Measurements from ENCODE around the gene INSRR. TPM values are rescaled to one million over a fixed set of nuclear protein-coding genes. Genes with fewer than 3 reads are reported as not detected.

The INSRR gene
- total RNA-seq, 1 donor from 2014 or later: not detected

- Histone ChIP-seq H3K4me1 (peaks cover 33% of the 10 kb centered on the region), H3K36me3 (no peaks in the 10 kb centered on the region), H3K27me3 (ENCODE audit: low read depth) (no peaks in the 10 kb centered on the region), H3K27ac (no peak overlapping the region), H3K4me3 (no peak overlapping the region), H3K9me3 (no peaks in the 10 kb centered on the region)
- intact Hi-C loops (cut with DNase I): no loop called here
- ATAC-seq (no peak), DNase-seq (no peak)
- TF ChIP-seq CTCF (IDR thresholded peaks at IDR 0.05): no peak
Measured at GRCh38 chr1:156811168-156811567, 47.7 kb downstream of the INSRR start.

- intact Hi-C loops (cut with DNase I): no loop called here
- TF ChIP-seq CTCF (IDR thresholded peaks at IDR 0.05): no peak
- Histone ChIP-seq H3K9me3 (no peaks in the 10 kb centered on the region), H3K36me3 (no peaks in the 10 kb centered on the region), H3K4me3 (no peak overlapping the region), H3K27ac (no peak overlapping the region), H3K4me1 (peaks cover 37% of the 10 kb centered on the region), H3K27me3 (ENCODE audit: low read depth) (no peaks in the 10 kb centered on the region)
- DNase-seq: no peak
- ATAC-seq: no peak
Measured at GRCh38 chr1:156809711-156810366, 49.1 kb downstream of the INSRR start.

DNA sequence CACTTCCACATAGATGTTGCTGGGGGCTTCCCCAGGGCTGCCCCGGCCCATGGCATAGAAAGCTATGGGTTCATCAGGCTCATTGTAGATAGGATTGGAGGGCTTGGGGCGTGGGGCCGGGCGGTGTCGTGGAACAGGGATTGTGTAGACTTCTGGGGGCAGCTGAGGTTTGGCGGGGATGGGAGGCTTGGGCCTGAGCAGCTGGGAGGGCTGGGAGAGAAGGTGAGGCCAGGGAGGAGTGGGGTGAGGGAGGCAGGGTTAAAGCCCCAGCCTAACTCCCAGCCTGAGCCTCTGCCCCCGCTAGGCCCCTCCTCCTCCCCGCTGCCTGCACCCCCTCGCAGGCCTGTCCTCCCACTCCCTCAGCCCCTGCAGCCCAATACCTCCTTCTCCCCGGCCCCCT lies 49.6 kb downstream of the INSRR start:
- intact Hi-C loops (cut with DNase I): no loop called here
- DNase-seq: no peak
- no peaks in the 10 kb centered on the region for H3K9me3 ChIP-seq
- no peaks in the 10 kb centered on the region for H3K36me3 ChIP-seq
- H3K4me1 ChIP-seq: peaks cover 37% of the 10 kb centered on the region
- TF ChIP-seq CTCF (IDR thresholded peaks at IDR 0.05): no peak
- no peak for ATAC-seq
- no peak overlapping the region for H3K4me3 ChIP-seq
- H3K27me3 ChIP-seq (ENCODE audit: low read depth): no peaks in the 10 kb centered on the region
- H3K27ac ChIP-seq: no peak overlapping the region

GRCh38 chr1:156808186-156809030 lies 50.5 kb downstream of the INSRR start:
- Histone ChIP-seq H3K4me1 (peaks cover 32% of the 10 kb centered on the region), H3K27ac (no peak overlapping the region), H3K36me3 (no peaks in the 10 kb centered on the region), H3K27me3 (ENCODE audit: low read depth) (no peaks in the 10 kb centered on the region), H3K4me3 (no peak overlapping the region), H3K9me3 (no peaks in the 10 kb centered on the region)
- DNase-seq (no peak), ATAC-seq (no peak)
- TF ChIP-seq CTCF (IDR thresholded peaks at IDR 0.05): no peak
- intact Hi-C loops (cut with DNase I): no loop called here

DNA sequence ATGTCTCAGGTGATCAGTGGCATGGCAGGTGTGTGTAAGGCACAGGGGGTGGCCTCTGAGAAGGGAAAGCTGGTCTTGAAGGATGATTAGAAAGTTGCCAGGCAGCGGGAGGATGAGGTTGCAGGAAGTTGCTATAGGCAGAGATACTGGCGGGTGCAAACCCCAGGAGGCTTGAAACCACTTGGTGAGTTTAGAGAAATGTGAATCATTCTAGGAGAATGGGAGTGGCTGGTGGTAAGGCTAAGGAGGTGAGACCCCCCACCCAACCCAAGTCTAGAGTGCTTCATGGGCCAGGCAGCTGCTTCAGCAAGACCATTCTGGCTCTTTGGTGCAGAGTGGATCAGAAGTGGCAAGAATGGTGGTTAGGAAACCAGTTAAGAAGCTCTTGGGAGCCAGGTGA lies 51.3 kb downstream of the INSRR start:
- Histone ChIP-seq H3K4me1 (peaks cover 27% of the 10 kb centered on the region), H3K9me3 (no peaks in the 10 kb centered on the region), H3K27ac (no peak overlapping the region), H3K36me3 (no peaks in the 10 kb centered on the region), H3K4me3 (no peak overlapping the region), H3K27me3 (ENCODE audit: low read depth) (no peaks in the 10 kb centered on the region)
- intact Hi-C loops (cut with DNase I): no loop called here
- TF ChIP-seq CTCF (IDR thresholded peaks at IDR 0.05): no peak
- ATAC-seq (no peak), DNase-seq (no peak)
